HepG2 (cell line): ENCODE results near the gene CISTR.

Source experiments
- ARID3A ChIP-seq: IDR thresholded peaks from 2 replicates; pipeline ENCODE4 v1.6.1; 2012; ENCODE audit warnings: low read depth, low read length, improper control_type of control experiment
- EZH2 ChIP-seq: conservative IDR thresholded peaks from 2 replicates; pipeline ENCODE4 v1.6.1; 2012; ENCODE audit warnings: mild to moderate bottlenecking, low read depth, low read length, moderate library complexity
- POLR2AphosphoS5 ChIP-seq: IDR thresholded peaks from 2 replicates; pipeline ENCODE4 v1.6.1; 2012; ENCODE audit warnings: low read depth, low read length
- PRMT3 ChIP-seq: sonication (generic); formaldehyde crosslinking; IDR thresholded peaks from 2 replicates; pipeline ENCODE4 v1.8.1; 2022; ENCODE audit warnings: low read depth, mild to moderate bottlenecking, moderate library complexity, missing genetic modification reagents, borderline replicate concordance
- SP1 ChIP-seq, 2 experiments: fragments of 450-650 bp in 1 of 2; sonication (generic) in 1 of 2; formaldehyde crosslinking in 1 of 2; IDR thresholded peaks; 2 replicates each; pipeline versions ENCODE4 v1.4.0 to v1.6.1; 2016 to 2020; ENCODE audit warnings: missing genetic modification reagents in 1 of 2

GRCh38 chr12:53754188-53754585, 2.4 kb upstream of the CISTR start:
- TF ChIP-seq POLR2AphosphoS5: no peak
- TF ChIP-seq EZH2: no peak
- no peak for TF ChIP-seq SP1 (IDR thresholded peaks at IDR 0.05)
- TF ChIP-seq SP1 (CRISPR knock-in tag; IDR thresholded peaks at IDR 0.05): no peak
- no peak for TF ChIP-seq PRMT3
- TF ChIP-seq ARID3A: no peak
